K562 (cell line): ENCODE results near the gene IRF2.

Experiments
- ARID2 ChIP-seq: fragments of 450-650 bp; IDR thresholded peaks from 2 replicates; pipeline ENCODE4 v1.6.1; 2017; ENCODE audit warnings: antibody characterized with exemption, mild to moderate bottlenecking
- CEBPB ChIP-seq: fragments of 450-650 bp; IDR thresholded peaks from 2 replicates; pipeline ENCODE4 v1.6.1; 2016; ENCODE audit warnings: missing genetic modification characterization, missing compliant biosample characterization
- CTCF ChIP-seq, 3 experiments: IDR thresholded peaks in 2 of 3; conservative IDR thresholded peaks in 1 of 3; 2 replicates each; pipeline ENCODE4 v1.5.1; 2011 to 2012; ENCODE audit warnings: low read length in 3 of 3, mild to moderate bottlenecking in 3 of 3, control low read depth in 2 of 3, improper control_type of control experiment in 1 of 3, inconsistent platforms in 1 of 3, low read depth in 1 of 3, mixed read lengths in 1 of 3, moderate library complexity in 1 of 3; ENCODE audit not compliant: insufficient read depth in 2 of 3
- E4F1 ChIP-seq: fragments of 250-450 bp; sonication (Bioruptor Pico); IDR thresholded peaks from 2 replicates; pipeline ENCODE4 v1.5.0; 2021; ENCODE audit warnings: mild to moderate bottlenecking, borderline replicate concordance
- NR4A1 ChIP-seq, 2 experiments: fragments of 250-450 bp in 1 of 2; fragments of 450-650 bp in 1 of 2; sonication (Bioruptor Pico) in 1 of 2; IDR thresholded peaks; 2 replicates each; pipeline versions ENCODE4 v1.4.0 to v1.6.1; 2016 to 2020; ENCODE audit warnings: mild to moderate bottlenecking in 2 of 2, missing compliant biosample characterization in 1 of 2, missing genetic modification characterization in 1 of 2, moderate library complexity in 1 of 2
- RAD21 ChIP-seq, 2 experiments: fragments of 250-450 bp in 1 of 2; fragments of 450-650 bp in 1 of 2; sonication (Bioruptor Pico) in 1 of 2; formaldehyde crosslinking in 1 of 2; IDR thresholded peaks in 1 of 2; conservative IDR thresholded peaks in 1 of 2; 2 replicates each; pipeline versions ENCODE4 v1.4.0 to v1.8.0; 2020 to 2022; ENCODE audit warnings: mild to moderate bottlenecking in 2 of 2, moderate library complexity in 1 of 2
- RBM25 ChIP-seq: fragments of 200-400 bp; formaldehyde crosslinking; IDR thresholded peaks from 2 replicates; pipeline ENCODE4 v1.6.1; 2018; ENCODE audit warnings: low read length, low read depth, moderate library complexity; ENCODE audit not compliant: severe bottlenecking
- STAT6 ChIP-seq: sonication (generic); formaldehyde crosslinking; IDR thresholded peaks from 2 replicates; pipeline ENCODE4 v1.8.1; 2023; ENCODE audit warnings: mild to moderate bottlenecking, missing genetic modification reagents
- TBP ChIP-seq: optimal IDR thresholded peaks from 2 replicates; pipeline ENCODE3; 2011; ENCODE audit warnings: low read depth, low read length, improper control_type of control experiment
- TFAP4 ChIP-seq: sonication (generic); formaldehyde crosslinking; IDR thresholded peaks from 2 replicates; pipeline ENCODE4 v1.8.0; 2022; ENCODE audit warnings: missing genetic modification reagents, mild to moderate bottlenecking, moderate library complexity, borderline replicate concordance
- ZNF184 ChIP-seq: sonication (generic); formaldehyde crosslinking; IDR thresholded peaks from 2 replicates; pipeline ENCODE4 v1.5.0; 2020; ENCODE audit warnings: missing genetic modification reagents
- TF ChIP-seq, protein P1 (sequence below), 2 experiments: fragments of 450-650 bp; conservative IDR thresholded peaks; 2 replicates each; pipeline ENCODE4 v1.6.1; 2017; ENCODE audit warnings: mild to moderate bottlenecking in 2 of 2, moderate library complexity in 2 of 2
- TF ChIP-seq, protein P2 (sequence below): sonication (generic); formaldehyde crosslinking; IDR thresholded peaks from 2 replicates; pipeline ENCODE4 v1.8.1; 2022; ENCODE audit warnings: missing genetic modification reagents

GRCh38 chr4:184462724-184463123, 11.6 kb downstream of the IRF2 start:
- TF ChIP-seq ARID2 (no peak), TFAP4 (CRISPR knock-in tag) (no peak), CEBPB (tag) (no peak), TBP (no peak), NR4A1 (CRISPR knock-in tag; IDR thresholded peaks at IDR 0.05) (no peak), NR4A1 (tag; IDR thresholded peaks at IDR 0.05) (no peak), RAD21 (CRISPR knock-in tag; conservative IDR thresholded peaks at IDR 0.05 in 1 of 2, IDR thresholded peaks at IDR 0.05 in 1 of 2) (no peak), ZNF184 (CRISPR knock-in tag) (no peak), E4F1 (CRISPR knock-in tag) (no peak), STAT6 (CRISPR knock-in tag) (no peak), CTCF (IDR thresholded peaks at IDR 0.05 in 2 of 3, conservative IDR thresholded peaks at IDR 0.05 in 1 of 3; ENCODE audit: insufficient read depth in 2 of 3, low read depth in 1 of 3, low read length in 3 of 3) (no peak), RBM25 (no peak)
- TF ChIP-seq, protein P1, sequence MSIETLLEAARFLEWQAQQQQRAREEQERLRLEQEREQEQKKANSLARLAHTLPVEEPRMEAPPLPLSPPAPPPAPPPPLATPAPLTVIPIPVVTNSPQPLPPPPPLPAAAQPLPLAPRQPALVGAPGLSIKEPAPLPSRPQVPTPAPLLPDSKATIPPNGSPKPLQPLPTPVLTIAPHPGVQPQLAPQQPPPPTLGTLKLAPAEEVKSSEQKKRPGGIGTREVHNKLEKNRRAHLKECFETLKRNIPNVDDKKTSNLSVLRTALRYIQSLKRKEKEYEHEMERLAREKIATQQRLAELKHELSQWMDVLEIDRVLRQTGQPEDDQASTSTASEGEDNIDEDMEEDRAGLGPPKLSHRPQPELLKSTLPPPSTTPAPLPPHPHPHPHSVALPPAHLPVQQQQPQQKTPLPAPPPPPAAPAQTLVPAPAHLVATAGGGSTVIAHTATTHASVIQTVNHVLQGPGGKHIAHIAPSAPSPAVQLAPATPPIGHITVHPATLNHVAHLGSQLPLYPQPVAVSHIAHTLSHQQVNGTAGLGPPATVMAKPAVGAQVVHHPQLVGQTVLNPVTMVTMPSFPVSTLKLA (conservative IDR thresholded peaks at IDR 0.05), result no peak
- TF ChIP-seq, protein P2, sequence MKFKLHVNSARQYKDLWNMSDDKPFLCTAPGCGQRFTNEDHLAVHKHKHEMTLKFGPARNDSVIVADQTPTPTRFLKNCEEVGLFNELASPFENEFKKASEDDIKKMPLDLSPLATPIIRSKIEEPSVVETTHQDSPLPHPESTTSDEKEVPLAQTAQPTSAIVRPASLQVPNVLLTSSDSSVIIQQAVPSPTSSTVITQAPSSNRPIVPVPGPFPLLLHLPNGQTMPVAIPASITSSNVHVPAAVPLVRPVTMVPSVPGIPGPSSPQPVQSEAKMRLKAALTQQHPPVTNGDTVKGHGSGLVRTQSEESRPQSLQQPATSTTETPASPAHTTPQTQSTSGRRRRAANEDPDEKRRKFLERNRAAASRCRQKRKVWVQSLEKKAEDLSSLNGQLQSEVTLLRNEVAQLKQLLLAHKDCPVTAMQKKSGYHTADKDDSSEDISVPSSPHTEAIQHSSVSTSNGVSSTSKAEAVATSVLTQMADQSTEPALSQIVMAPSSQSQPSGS, result no peak
